ENCODE measurements around the gene TRAF5.

TRAF5 gene

DNA sequence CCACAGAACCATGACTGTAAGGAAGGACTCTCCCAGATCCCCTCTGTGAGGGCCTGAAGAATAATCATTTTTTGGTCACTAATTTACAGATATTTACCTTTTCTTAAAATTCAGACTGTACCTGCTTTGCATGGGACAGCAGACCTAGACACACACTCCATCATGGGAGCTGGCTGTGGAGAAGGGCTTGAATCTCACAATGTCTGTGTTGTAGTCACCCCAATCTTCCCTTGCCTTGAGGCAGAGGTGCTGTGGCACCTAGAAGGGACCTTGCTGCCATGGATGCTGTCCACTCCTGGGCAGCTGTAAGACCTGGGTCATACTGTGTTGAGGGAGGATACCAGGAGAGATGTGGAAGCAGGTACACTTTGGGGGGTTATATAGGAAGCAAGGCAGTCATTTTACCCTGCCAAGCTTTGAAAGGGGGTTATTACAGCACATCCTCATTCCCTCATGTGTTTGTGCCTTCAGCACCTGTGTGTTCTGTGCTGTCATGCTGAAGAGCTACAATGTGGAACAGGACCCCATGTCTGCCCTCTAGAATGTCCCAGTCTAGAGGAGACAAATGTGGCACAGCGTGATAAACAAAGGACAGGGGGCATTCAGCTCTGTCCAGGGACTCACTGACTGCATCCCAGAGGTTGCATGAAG, 27.1 kb downstream of the TRAF5 start:
- no peak overlapping the region for H3K4me3 ChIP-seq (ENCODE audit: low read depth in 1 of 5, low read length in 5 of 5)
- H3K4me1 ChIP-seq (ENCODE audit: control insufficient read depth in 5 of 5, insufficient read depth in 5 of 5, low read length in 5 of 5) = no peaks in the 10 kb centered on the region
- no peak overlapping the region for H3K9ac ChIP-seq (ENCODE audit: low read length in 5 of 5)
- H3K36me3 ChIP-seq (ENCODE audit: control insufficient read depth in 5 of 5, insufficient read depth in 5 of 5, low read length in 5 of 5) = peaks cover 0 to 34% (median 6%) of the 10 kb centered on the region in 5 donors
- no peaks in the 10 kb centered on the region for H3K27me3 ChIP-seq (ENCODE audit: control insufficient read depth in 5 of 5, insufficient read depth in 4 of 5, low read length in 5 of 5)
- no peaks in the 10 kb centered on the region for H3K9me3 ChIP-seq (ENCODE audit: control insufficient read depth in 5 of 5, low read length in 5 of 5)
- H3K27ac ChIP-seq (ENCODE audit: low read depth, low read length) = no peak overlapping the region

DNA sequence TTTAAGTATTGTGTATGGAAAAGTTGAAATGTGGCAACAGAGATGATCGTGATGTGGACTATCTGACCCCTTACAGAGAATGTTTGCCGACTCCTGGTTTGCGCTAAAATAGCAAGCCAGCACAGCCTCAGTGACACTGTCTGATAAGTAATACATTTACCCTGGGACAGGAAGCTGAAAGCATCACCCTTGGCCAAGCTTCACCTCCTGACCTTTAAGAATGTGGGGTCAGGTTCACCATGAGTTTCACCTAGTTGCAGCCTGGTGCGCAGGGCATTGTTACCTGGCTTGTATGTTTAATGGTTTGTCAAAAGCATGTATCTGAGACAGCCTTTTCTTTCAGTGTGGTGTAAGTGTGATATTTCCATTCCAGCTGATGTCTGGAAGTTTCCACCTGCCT, 29.2 kb downstream of the TRAF5 start:
- Histone ChIP-seq H3K4me3 (ENCODE audit: low read depth in 1 of 5, low read length in 5 of 5) (no peak overlapping the region), H3K36me3 (ENCODE audit: control insufficient read depth in 5 of 5, insufficient read depth in 5 of 5, low read length in 5 of 5) (peaks cover 8 to 47% (median 21%) of the 10 kb centered on the region in 5 donors), H3K27me3 (ENCODE audit: control insufficient read depth in 5 of 5, insufficient read depth in 4 of 5, low read length in 5 of 5) (no peaks in the 10 kb centered on the region), H3K9ac (ENCODE audit: low read length in 5 of 5) (no peak overlapping the region), H3K27ac (ENCODE audit: low read depth, low read length) (no peak overlapping the region), H3K9me3 (ENCODE audit: control insufficient read depth in 5 of 5, low read length in 5 of 5) (no peaks in the 10 kb centered on the region), H3K4me1 (ENCODE audit: control insufficient read depth in 5 of 5, insufficient read depth in 5 of 5, low read length in 5 of 5) (no peaks in the 10 kb centered on the region)

DNA sequence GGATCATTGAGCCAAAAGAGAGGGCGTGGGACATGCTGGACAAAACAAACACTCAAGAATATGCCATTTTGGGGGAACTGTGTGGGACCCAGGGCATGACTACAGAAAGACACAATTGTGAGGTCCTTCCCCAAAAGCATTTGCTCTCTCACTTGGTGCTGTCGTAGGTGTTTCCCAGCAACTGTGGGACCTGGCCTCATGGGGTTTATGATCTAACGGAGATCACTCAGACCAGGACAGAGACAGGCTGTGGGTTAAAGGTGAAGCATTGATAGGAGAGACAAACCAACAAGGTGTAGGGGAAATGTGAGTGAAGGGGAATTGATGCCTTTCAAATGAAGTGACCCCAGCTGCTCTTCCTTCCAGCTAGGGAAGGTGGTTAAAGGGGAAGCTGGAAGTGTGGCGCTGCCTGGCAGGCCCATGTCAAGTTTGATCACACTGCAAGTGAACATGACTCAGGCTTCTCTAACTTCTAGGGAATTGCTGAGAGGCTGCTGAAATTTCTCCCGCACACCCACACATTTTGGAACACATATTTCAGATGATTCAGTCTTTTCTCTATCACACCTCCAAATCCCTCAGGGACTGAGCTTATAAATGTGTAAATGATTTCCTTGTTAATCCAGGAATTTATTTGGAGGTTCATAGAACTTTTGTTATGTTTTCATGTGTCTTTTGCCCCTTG, 30.2 kb downstream of the TRAF5 start:
- no peaks in the 10 kb centered on the region for H3K4me1 ChIP-seq (ENCODE audit: control insufficient read depth in 5 of 5, insufficient read depth in 5 of 5, low read length in 5 of 5)
- peaks cover 10 to 47% (median 22%) of the 10 kb centered on the region in 5 donors for H3K36me3 ChIP-seq (ENCODE audit: control insufficient read depth in 5 of 5, insufficient read depth in 5 of 5, low read length in 5 of 5)
- H3K9me3 ChIP-seq (ENCODE audit: control insufficient read depth in 5 of 5, low read length in 5 of 5) = no peaks in the 10 kb centered on the region
- no peak overlapping the region for H3K27ac ChIP-seq (ENCODE audit: low read depth, low read length)
- no peak overlapping the region for H3K9ac ChIP-seq (ENCODE audit: low read length in 5 of 5)
- no peak overlapping the region for H3K4me3 ChIP-seq (ENCODE audit: low read depth in 1 of 5, low read length in 5 of 5)
- no peaks in the 10 kb centered on the region for H3K27me3 ChIP-seq (ENCODE audit: control insufficient read depth in 5 of 5, insufficient read depth in 4 of 5, low read length in 5 of 5)

DNA sequence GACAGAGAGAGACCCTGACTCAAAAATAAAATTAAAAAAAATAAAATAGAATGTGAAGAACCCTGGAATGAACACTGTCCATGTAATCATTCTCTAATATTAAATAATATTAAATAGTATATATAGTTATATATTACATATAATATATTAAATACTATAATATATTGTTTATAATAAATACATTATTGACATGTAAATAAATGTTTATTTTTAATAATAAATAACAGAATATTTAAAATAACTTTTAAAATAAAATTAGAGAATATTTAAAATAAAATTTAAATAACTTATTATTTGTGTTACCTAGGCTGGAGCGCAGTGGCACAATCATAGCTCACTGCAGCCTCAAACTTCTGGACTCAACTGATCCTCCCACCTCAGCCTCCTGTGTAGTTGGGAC, 32.1 kb downstream of the TRAF5 start:
- Histone ChIP-seq H3K27ac (ENCODE audit: low read depth, low read length) (no peak overlapping the region), H3K9ac (ENCODE audit: low read length in 5 of 5) (no peak overlapping the region), H3K36me3 (ENCODE audit: control insufficient read depth in 5 of 5, insufficient read depth in 5 of 5, low read length in 5 of 5) (peaks cover 10 to 41% (median 22%) of the 10 kb centered on the region in 5 donors), H3K4me1 (ENCODE audit: control insufficient read depth in 5 of 5, insufficient read depth in 5 of 5, low read length in 5 of 5) (no peaks in the 10 kb centered on the region), H3K27me3 (ENCODE audit: control insufficient read depth in 5 of 5, insufficient read depth in 4 of 5, low read length in 5 of 5) (no peaks in the 10 kb centered on the region), H3K4me3 (ENCODE audit: low read depth in 1 of 5, low read length in 5 of 5) (no peak overlapping the region), H3K9me3 (ENCODE audit: control insufficient read depth in 5 of 5, low read length in 5 of 5) (no peaks in the 10 kb centered on the region)

DNA sequence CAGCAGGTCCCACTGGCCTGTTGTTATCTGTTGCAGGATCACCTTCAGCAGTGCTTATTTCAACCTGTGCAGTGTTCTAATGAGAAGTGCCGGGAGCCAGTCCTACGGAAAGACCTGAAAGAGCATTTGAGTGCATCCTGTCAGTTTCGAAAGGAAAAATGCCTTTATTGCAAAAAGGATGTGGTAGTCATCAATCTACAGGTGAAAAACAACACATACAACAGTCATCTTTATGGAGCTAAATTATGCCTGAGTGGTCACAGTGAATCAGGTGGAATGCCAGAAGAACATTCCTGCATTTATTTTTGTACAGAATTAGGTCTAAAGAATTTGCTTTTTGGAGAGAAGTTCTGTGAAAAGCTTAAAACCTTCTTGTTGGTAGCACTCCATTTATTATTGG, 33.2 kb downstream of the TRAF5 start:
- no peak overlapping the region for H3K27ac ChIP-seq (ENCODE audit: low read depth, low read length)
- H3K27me3 ChIP-seq (ENCODE audit: control insufficient read depth in 5 of 5, insufficient read depth in 4 of 5, low read length in 5 of 5) = no peaks in the 10 kb centered on the region
- no peak overlapping the region for H3K9ac ChIP-seq (ENCODE audit: low read length in 5 of 5)
- H3K4me3 ChIP-seq (ENCODE audit: low read depth in 1 of 5, low read length in 5 of 5) = no peak overlapping the region
- no peaks in the 10 kb centered on the region for H3K4me1 ChIP-seq (ENCODE audit: control insufficient read depth in 5 of 5, insufficient read depth in 5 of 5, low read length in 5 of 5)
- peaks cover 10 to 34% (median 21%) of the 10 kb centered on the region in 5 donors for H3K36me3 ChIP-seq (ENCODE audit: control insufficient read depth in 5 of 5, insufficient read depth in 5 of 5, low read length in 5 of 5)
- no peaks in the 10 kb centered on the region for H3K9me3 ChIP-seq (ENCODE audit: control insufficient read depth in 5 of 5, low read length in 5 of 5)

DNA sequence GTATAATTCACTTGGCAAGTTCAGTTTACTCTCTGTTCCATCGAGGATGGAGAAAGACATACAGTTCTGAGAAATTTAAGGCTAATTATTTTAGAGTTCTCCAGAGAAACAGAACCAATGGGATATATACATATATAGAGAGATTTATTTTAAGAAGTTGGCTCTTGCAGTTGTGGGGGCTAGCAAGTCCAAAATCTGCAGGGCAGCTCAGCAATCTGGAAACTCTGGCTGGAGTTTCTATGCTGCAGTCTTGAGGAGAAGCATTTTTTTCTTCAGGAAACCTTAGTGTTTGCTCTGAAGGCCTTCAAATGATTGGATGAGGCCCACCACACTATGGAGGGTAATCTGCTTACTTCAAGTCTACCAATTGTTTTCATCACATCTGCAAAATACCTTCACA, 34.6 kb downstream of the TRAF5 start:
- H3K27ac ChIP-seq (ENCODE audit: low read depth, low read length) = no peak overlapping the region
- H3K27me3 ChIP-seq (ENCODE audit: control insufficient read depth in 5 of 5, insufficient read depth in 4 of 5, low read length in 5 of 5) = no peaks in the 10 kb centered on the region
- H3K9ac ChIP-seq (ENCODE audit: low read length in 5 of 5) = no peak overlapping the region
- H3K4me3 ChIP-seq (ENCODE audit: low read depth in 1 of 5, low read length in 5 of 5) = no peak overlapping the region
- H3K4me1 ChIP-seq (ENCODE audit: control insufficient read depth in 5 of 5, insufficient read depth in 5 of 5, low read length in 5 of 5) = no peaks in the 10 kb centered on the region
- H3K36me3 ChIP-seq (ENCODE audit: control insufficient read depth in 5 of 5, insufficient read depth in 5 of 5, low read length in 5 of 5) = peaks cover 14 to 35% (median 21%) of the 10 kb centered on the region in 5 donors
- H3K9me3 ChIP-seq (ENCODE audit: control insufficient read depth in 5 of 5, low read length in 5 of 5) = no peaks in the 10 kb centered on the region

DNA sequence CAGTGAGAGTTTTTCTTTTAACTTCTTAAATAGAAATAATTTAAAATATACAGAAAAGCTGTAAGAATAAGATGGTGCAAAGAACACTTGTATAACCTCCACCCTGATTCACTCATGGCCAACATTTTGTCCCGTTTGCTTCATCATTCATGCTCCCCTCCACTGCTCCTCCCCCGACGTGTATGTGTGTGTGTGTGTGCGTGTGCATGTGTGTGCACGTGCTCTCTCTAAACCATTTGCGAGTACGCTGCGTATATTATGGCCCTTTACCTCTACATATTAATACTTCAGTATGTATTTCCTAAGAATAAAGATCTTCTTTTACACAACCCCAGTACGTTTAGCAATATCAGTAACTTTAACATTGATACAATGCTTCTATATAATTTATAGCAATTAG, 43.0 kb downstream of the TRAF5 start:
- no peak overlapping the region for H3K4me3 ChIP-seq (ENCODE audit: low read depth in 1 of 5, low read length in 5 of 5)
- peaks cover 6 to 48% (median 19%) of the 10 kb centered on the region in 5 donors for H3K36me3 ChIP-seq (ENCODE audit: control insufficient read depth in 5 of 5, insufficient read depth in 5 of 5, low read length in 5 of 5)
- no peak overlapping the region for H3K9ac ChIP-seq (ENCODE audit: low read length in 5 of 5)
- no peaks in the 10 kb centered on the region for H3K4me1 ChIP-seq (ENCODE audit: control insufficient read depth in 5 of 5, insufficient read depth in 5 of 5, low read length in 5 of 5)
- H3K27ac ChIP-seq (ENCODE audit: low read depth, low read length) = no peak overlapping the region
- no peaks in the 10 kb centered on the region for H3K9me3 ChIP-seq (ENCODE audit: control insufficient read depth in 5 of 5, low read length in 5 of 5)
- H3K27me3 ChIP-seq (ENCODE audit: control insufficient read depth in 5 of 5, insufficient read depth in 4 of 5, low read length in 5 of 5) = no peaks in the 10 kb centered on the region

DNA sequence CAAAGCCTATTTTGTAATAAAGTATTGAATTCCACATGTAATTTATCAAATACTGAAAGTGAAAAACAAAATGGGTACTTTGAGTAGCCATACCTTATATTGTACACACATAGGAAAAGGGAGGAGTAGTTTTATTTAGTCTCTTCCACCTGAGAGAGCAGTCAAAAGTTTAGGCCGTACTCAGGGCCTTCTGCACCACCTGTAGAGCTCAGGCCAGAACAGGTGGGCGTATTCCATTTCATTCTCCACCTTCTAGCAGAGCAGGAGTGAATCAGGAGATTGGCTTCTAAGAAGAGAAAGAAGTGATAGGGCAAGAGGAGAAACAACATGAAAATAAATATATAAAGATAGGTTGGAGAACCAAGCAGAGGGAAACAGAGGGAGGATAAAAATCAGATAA, 44.0 kb downstream of the TRAF5 start:
- Histone ChIP-seq H3K4me3 (ENCODE audit: low read depth in 1 of 5, low read length in 5 of 5) (no peak overlapping the region), H3K27me3 (ENCODE audit: control insufficient read depth in 5 of 5, insufficient read depth in 4 of 5, low read length in 5 of 5) (no peaks in the 10 kb centered on the region), H3K9me3 (ENCODE audit: control insufficient read depth in 5 of 5, low read length in 5 of 5) (no peaks in the 10 kb centered on the region), H3K9ac (ENCODE audit: low read length in 5 of 5) (no peak overlapping the region), H3K27ac (ENCODE audit: low read depth, low read length) (no peak overlapping the region), H3K4me1 (ENCODE audit: control insufficient read depth in 5 of 5, insufficient read depth in 5 of 5, low read length in 5 of 5) (no peaks in the 10 kb centered on the region), H3K36me3 (ENCODE audit: control insufficient read depth in 5 of 5, insufficient read depth in 5 of 5, low read length in 5 of 5) (peaks cover 9 to 54% (median 20%) of the 10 kb centered on the region in 5 donors)

DNA sequence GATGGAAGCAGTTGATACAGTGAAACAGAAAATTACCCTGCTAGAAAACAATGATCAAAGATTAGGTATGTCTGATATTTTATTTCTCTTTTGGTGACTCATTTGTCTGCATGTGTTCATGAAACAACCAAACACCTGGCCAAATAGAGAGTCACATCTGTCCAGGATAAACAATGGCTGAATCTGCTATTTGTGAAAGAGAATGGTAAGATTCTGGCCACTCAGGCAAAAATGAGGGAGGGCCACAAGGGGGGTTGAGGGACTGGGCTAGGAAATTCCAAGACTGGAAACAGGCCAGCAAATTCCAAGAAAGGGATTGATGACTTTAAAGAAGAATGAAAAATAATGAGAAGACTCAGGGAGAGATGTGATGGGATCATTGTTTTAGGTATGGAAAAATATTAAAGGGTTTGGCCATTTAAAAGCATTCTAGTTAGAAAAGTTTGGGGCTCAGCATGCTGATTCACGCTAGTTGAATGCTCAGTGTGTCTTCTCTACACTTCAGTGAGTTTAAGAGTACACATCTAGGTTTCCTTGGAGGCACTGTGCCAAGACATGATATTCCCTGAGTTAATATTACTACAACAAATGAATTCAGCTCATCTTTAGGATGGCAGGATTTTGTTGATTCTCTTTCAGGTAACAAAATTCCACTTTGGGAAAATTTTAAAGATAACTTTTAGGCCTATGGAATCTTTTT, 44.9 kb downstream of the TRAF5 start:
- Histone ChIP-seq H3K9me3 (ENCODE audit: control insufficient read depth in 5 of 5, low read length in 5 of 5) (no peaks in the 10 kb centered on the region), H3K27me3 (ENCODE audit: control insufficient read depth in 5 of 5, insufficient read depth in 4 of 5, low read length in 5 of 5) (no peaks in the 10 kb centered on the region), H3K4me1 (ENCODE audit: control insufficient read depth in 5 of 5, insufficient read depth in 5 of 5, low read length in 5 of 5) (no peaks in the 10 kb centered on the region), H3K36me3 (ENCODE audit: control insufficient read depth in 5 of 5, insufficient read depth in 5 of 5, low read length in 5 of 5) (peaks cover 10 to 54% (median 12%) of the 10 kb centered on the region in 5 donors), H3K4me3 (ENCODE audit: low read depth in 1 of 5, low read length in 5 of 5) (no peak overlapping the region), H3K9ac (ENCODE audit: low read length in 5 of 5) (no peak overlapping the region), H3K27ac (ENCODE audit: low read depth, low read length) (no peak overlapping the region)

DNA sequence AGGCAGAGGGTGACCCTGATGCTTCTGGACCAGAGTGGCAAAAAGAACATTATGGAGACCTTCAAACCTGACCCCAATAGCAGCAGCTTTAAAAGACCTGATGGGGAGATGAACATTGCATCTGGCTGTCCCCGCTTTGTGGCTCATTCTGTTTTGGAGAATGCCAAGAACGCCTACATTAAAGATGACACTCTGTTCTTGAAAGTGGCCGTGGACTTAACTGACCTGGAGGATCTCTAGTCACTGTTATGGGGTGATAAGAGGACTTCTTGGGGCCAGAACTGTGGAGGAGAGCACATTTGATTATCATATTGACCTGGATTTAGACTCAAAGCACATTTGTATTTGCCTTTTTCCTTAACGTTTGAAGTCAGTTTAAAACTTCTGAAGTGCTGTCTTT, 45.8 kb downstream of the TRAF5 start:
- no peaks in the 10 kb centered on the region for H3K27me3 ChIP-seq (ENCODE audit: control insufficient read depth in 5 of 5, insufficient read depth in 4 of 5, low read length in 5 of 5)
- H3K4me3 ChIP-seq (ENCODE audit: low read depth in 1 of 5, low read length in 5 of 5) = no peak overlapping the region
- H3K27ac ChIP-seq (ENCODE audit: low read depth, low read length) = no peak overlapping the region
- H3K36me3 ChIP-seq (ENCODE audit: control insufficient read depth in 5 of 5, insufficient read depth in 5 of 5, low read length in 5 of 5) = peaks cover 10 to 51% (median 11%) of the 10 kb centered on the region in 5 donors
- H3K9me3 ChIP-seq (ENCODE audit: control insufficient read depth in 5 of 5, low read length in 5 of 5) = no peaks in the 10 kb centered on the region
- H3K4me1 ChIP-seq (ENCODE audit: control insufficient read depth in 5 of 5, insufficient read depth in 5 of 5, low read length in 5 of 5) = peaks cover 0 to 7% (median 0%) of the 10 kb centered on the region in 5 donors
- H3K9ac ChIP-seq (ENCODE audit: low read length in 5 of 5) = no peak overlapping the region

Measured in subcutaneous abdominal adipose tissue (tissue), 5 donors.